Psoas muscle (tissue), 8 donors: ENCODE data around the gene TEAD4. TPM values are rescaled to one million over a fixed set of nuclear protein-coding genes. Genes with fewer than 3 reads are reported as not detected.
A peak's percentile ranks its signal among the peaks of the same experiment; 100 is the strongest.

ENCODE experiments used
- ATAC-seq, 4 donors: fragments of 200-7000 bp; cut with Tn5 transposase; one replicate each; pipeline ENCODE4 v1.9.1; 2020; ENCODE audit warnings: moderate library complexity in 3 of 4, mild to moderate bottlenecking in 2 of 4
- DNase-seq, 2 donors: peaks; one replicate each; pipeline ENCODE4 v3.0.0-alpha.2; 2020
- H3K27ac ChIP-seq: fragments of 200-600 bp; one replicate; pipeline ENCODE4 v1.8.0; 2022
- H3K27me3 ChIP-seq, 3 donors: fragments of 200-600 bp in 1 of 3; one replicate each; pipeline versions ENCODE4 v1.6.1 to v1.8.0; 2013 to 2022; ENCODE audit warnings: low read length in 2 of 3, mild to moderate bottlenecking in 2 of 3, moderate library complexity in 1 of 3; ENCODE audit not compliant: insufficient read depth in 3 of 3
- H3K36me3 ChIP-seq, 2 donors: fragments of 200-600 bp in 1 of 2; one replicate each; pipeline versions ENCODE4 v1.6.1 to v1.8.0; 2013 to 2022; ENCODE audit warnings: low read depth in 1 of 2, mild to moderate bottlenecking in 1 of 2, moderate library complexity in 1 of 2; ENCODE audit not compliant: insufficient read depth in 1 of 2
- H3K4me1 ChIP-seq: fragments of 200-600 bp; one replicate; pipeline ENCODE4 v1.8.0; 2022
- H3K4me3 ChIP-seq: fragments of 200-600 bp; one replicate; pipeline ENCODE4 v1.8.0; 2022; ENCODE audit warnings: mild to moderate bottlenecking
- H3K9me3 ChIP-seq: fragments of 200-600 bp; one replicate; pipeline ENCODE4 v1.8.0; 2022
- WGBS, 3 donors: extraction: QIAGEN DNeasy Blood & Tissue Kit; methylation state at CpG; one replicate each; pipeline versions ENCODE4 v1.1.6 to v1.1.7; 2013; 5-methylcytosine and 5-hydroxymethylcytosine counted together
- intact Hi-C, 2 donors: fragments of 100-400 bp; cut with DNase I; formaldehyde crosslinking; loops; one replicate each; pipeline versions ENCODE4 v1.11.0 to v1.14.2; 2022
- polyA plus RNA-seq, 3 donors: library from polyadenylated mRNA; stranded (reverse); fragments of 200-250 nt; gene quantifications; one replicate each; pipeline ENCODE4 v1.2.3, GENCODE V29; 2013
- total RNA-seq, 4 donors: library from RNA; stranded (reverse); fragmentation: NEBNext Ultra II Directional in 2 of 4; extraction: Animal tissue kit (Norgen Biotek cat#: 25700) in 2 of 4; gene quantifications; one replicate each; pipeline versions ENCODE4 v1.2.1 to v1.2.4, GENCODE V29; 2021 to 2023
- TF ChIP-seq, protein P1 (sequence below): fragments of 200-600 bp; IDR thresholded peaks from one replicate; pipeline ENCODE4 v1.8.0; 2022; ENCODE audit warnings: antibody characterized with exemption
- donor health status: healthy with polysubstance abuse.
- donor health status: DM: no; HTN: no; CAD: no; lungs with moderate emphysema.
- donor health status: Bipolar disorder and iron deficiency.
- donor health status: healthy.
- donor health status: DM: yes; HTN: yes; CAD: no.
- donor health status: DM: no; HTN: no; CAD: no.
- donor health status: DM: no; HTN: no; CAD: no.
- donor health status: DM: yes; HTN: yes; CAD: no.

Gene TEAD4
- total and polyA plus RNA-seq, 7 donors: 71.2 to 236 (median 96.2) TPM

DNA sequence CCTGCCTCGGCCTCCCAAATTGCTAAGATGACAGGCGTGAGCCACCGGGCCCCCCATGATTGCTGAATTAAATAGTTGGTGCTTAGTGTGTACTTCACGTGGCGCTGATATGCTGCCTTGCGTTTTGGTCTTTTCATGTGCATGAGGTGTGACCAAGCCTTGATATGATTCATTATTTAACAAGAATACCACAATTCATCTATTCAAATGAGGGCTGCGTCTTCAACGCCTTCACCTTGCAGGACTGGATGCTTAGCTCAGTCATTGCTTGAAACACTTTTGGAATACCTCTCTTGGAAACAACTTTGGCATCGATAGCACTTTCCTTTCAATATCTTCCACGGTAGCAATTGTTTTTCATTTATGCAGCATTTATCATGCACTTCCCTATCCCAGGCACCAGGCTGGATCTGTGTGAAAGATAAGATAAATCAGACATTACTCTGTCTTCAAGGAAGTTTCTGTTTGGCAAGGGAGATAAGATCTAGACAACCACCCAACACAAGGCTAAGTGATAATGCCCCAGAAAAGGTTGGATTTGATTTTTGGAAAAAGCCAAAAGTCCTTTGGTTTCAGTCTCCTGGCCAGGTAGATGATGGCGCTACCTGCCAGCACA is 1.3 kb upstream of the TEAD4 start:
- intact Hi-C loops: loop anchor here in 1 of 2 donors (2.0 kb wide), 1 partner anchor 75 kb away; no protein-coding TSS in a partner anchor
- 80 to 84% (median 82%) methylated on average over 11 of the region's 11 CpGs for WGBS, 3 donors
- Histone ChIP-seq H3K9me3 (no peaks in the 10 kb centered on the region), H3K4me3 (peak overlapping the region; percentile 76), H3K4me1 (peaks cover 8% of the 10 kb centered on the region), H3K36me3 (peaks cover 0 to 6% of the 10 kb centered on the region in 2 donors), H3K27me3 (no peaks in the 10 kb centered on the region), H3K27ac (peak overlapping the region; percentile 85)
- TF ChIP-seq, protein P1, sequence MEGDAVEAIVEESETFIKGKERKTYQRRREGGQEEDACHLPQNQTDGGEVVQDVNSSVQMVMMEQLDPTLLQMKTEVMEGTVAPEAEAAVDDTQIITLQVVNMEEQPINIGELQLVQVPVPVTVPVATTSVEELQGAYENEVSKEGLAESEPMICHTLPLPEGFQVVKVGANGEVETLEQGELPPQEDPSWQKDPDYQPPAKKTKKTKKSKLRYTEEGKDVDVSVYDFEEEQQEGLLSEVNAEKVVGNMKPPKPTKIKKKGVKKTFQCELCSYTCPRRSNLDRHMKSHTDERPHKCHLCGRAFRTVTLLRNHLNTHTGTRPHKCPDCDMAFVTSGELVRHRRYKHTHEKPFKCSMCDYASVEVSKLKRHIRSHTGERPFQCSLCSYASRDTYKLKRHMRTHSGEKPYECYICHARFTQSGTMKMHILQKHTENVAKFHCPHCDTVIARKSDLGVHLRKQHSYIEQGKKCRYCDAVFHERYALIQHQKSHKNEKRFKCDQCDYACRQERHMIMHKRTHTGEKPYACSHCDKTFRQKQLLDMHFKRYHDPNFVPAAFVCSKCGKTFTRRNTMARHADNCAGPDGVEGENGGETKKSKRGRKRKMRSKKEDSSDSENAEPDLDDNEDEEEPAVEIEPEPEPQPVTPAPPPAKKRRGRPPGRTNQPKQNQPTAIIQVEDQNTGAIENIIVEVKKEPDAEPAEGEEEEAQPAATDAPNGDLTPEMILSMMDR: no peak
- no peak for ATAC-seq
- DNase-seq: no peak

DNA sequence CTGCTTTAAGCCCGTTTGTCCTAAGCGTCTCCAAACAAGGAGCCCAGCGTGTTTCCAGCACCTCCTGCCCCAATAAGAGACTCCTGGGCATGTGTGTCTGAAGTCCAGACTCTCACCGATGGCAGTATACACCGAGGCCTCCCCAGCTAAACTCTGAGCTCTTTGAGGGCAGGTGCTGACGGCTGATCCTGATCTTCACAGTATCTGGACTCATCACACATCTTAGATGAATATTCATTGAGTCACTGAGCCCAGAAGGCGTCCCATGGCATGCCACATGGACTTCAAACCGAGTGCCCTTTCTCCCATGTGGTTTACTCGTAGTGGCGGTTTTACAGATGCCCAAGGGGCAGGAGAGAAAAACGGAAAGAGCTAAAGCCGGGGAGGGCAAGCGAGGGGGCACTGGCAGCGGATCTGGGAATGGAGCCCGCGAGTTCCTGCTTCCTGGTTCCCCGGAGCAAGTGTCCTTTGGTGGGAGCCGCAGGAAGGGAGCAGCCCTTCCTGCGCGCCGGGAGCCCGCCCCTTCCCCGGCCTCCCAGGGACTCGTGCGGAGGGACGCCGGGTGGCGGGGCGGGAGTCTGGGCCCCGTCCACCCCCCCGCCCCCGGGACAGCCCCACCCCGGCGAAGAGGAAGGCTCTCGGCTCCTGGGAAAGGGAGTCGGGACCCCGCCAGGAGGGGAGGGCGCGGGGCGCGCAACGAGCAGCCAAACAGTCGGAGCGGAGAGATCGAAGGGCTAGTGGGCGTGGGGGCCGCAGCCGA is 585 bp upstream of the TEAD4 start:
- peak; percentile 72 to 73 for DNase-seq

DNA sequence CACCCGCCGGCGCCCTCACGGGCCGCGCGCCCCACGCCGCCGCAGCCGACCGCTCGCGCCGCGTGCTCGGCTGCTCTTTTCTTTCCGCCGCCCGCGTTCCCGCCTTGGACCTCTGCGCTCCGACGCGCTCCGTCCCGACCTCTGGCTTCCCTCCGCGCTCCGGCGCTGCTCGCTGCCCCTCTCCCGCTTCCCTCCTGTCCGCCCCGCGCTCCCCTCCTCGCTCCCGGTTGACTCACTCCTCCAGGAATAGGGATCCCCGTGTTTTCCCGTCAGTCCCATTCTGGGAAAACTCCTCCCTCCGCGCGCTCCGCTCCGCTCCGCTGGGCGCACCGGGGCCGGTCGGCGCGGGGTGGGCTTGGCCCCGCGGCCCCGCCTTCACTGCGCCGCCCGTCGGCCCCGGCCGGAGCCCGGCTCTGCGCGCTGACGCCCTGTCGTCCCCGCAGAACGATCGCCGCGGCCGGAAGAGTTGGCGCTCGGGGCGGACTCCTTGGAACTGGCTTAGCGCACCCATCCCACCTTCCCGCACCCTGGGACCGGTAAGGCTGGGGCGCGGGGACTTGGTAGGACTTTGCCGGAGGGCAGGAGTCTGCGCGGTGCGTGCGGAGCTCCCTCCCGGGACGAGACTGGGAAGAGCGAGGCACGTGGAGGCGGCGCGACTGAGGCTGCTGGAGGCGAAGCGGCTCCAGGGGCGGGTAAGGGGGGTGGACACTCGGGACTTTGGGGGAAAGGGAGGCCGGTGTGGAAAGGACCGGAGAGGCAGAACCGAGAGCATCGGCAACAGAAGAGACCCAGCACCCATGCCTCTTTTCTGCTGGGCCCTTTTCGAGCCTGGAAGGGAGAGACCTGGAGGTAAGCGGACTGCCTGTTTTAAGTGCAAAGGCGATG is 550 bp downstream of the TEAD4 start:
- DNase-seq (peak; percentile 76 to 80), ATAC-seq (peak; percentile 61 to 70 (median 68))
- H3K4me1 ChIP-seq: peaks cover 23% of the 10 kb centered on the region
- TF ChIP-seq, protein P1: peak; percentile 9
- peak overlapping the region; percentile 76 for H3K4me3 ChIP-seq
- no peaks in the 10 kb centered on the region for H3K27me3 ChIP-seq
- peak overlapping the region; percentile 85 for H3K27ac ChIP-seq
- whole genome bisulfite sequencing, 3 donors: 1 to 2% (median 2%) methylated on average over 70 to 104 of the region's 104 CpGs
- peaks cover 0 to 6% of the 10 kb centered on the region in 2 donors for H3K36me3 ChIP-seq
- no peaks in the 10 kb centered on the region for H3K9me3 ChIP-seq
- intact Hi-C loops: loop anchor here (2.0 to 5.0 kb wide), 2 partner anchors 38 to 73 kb away; no protein-coding TSS in a partner anchor

More for the DNA sequence above, 585 bp upstream of the TEAD4 start:
- intact Hi-C loops: loop anchor here in 1 of 2 donors (2.0 kb wide), 1 partner anchor 74 kb away; no protein-coding TSS in a partner anchor
- Histone ChIP-seq H3K27me3 (no peaks in the 10 kb centered on the region), H3K4me3 (peak overlapping the region; percentile 76), H3K9me3 (no peaks in the 10 kb centered on the region), H3K4me1 (peaks cover 13% of the 10 kb centered on the region), H3K27ac (peak overlapping the region; percentile 85), H3K36me3 (peaks cover 0 to 6% of the 10 kb centered on the region in 2 donors)
- TF ChIP-seq, protein P1: no peak
- 1 to 4% (median 3%) methylated on average over 27 to 45 of the region's 48 CpGs for WGBS, 3 donors
- ATAC-seq: peak; percentile 48 to 59 (median 52)

DNA sequence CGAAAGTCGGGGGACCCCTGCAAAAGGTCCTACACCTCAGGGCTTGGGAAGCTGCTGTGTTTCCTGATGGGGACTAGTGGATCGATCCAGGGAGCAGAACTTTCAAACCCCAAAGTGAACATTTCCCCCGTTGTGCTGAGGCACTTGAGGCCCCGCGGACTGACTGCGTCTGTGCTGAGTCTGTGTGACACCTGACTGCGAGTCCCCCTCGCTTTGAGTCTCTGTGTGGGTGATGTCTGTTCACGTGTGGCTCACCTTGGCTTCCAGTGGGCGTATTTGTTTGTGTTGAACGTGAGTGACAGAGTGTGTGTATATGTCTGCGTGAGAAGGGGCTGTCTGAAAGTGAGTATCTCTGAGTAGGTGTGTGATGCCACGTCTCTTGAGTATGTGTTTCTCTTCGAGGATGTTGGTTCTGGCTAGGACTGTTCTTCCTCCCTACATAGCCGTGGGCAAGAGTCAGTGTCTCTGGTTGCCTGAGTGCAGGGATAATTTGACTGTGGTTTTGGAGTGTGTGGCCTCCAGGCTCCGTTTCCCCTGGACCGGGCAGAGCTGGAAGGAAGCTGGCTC is 1.3 kb downstream of the TEAD4 start:
- Histone ChIP-seq H3K4me3 (peak overlapping the region; percentile 76), H3K27me3 (no peaks in the 10 kb centered on the region), H3K4me1 (peaks cover 29% of the 10 kb centered on the region), H3K27ac (peak overlapping the region; percentile 85), H3K9me3 (no peaks in the 10 kb centered on the region), H3K36me3 (peaks cover 0 to 7% of the 10 kb centered on the region in 2 donors)
- DNase-seq (no peak), ATAC-seq (peak in 3 of 4 donors; percentile 9 to 42 (median 18))
- TF ChIP-seq, protein P1: no peak
- intact Hi-C loops: loop anchor here in 1 of 2 donors (5.0 kb wide), 1 partner anchor 37 kb away; no protein-coding TSS in a partner anchor
- 11 to 17% (median 16%) methylated on average over 18 of the region's 18 CpGs for WGBS, 3 donors
